CD4-positive, alpha-beta T cell treated with Interleukin-12 subunit alpha and Interleukin-12 subunit beta, for 1 hour (primary cell): Measurements from ENCODE around the gene SECTM1.

Experiments
- DNase-seq: peaks from one replicate; pipeline ENCODE4 v3.0.0-alpha.2; 2020

Gene SECTM1

GRCh38 chr17:82327289-82327688 is 6.3 kb downstream of the SECTM1 start:
- DNase-seq, result no peak

- DNase-seq, result no peak
Measured at GRCh38 chr17:82325286-82326180, 8.0 kb downstream of the SECTM1 start.

GRCh38 chr17:82324566-82325285 is 8.8 kb downstream of the SECTM1 start:
- no peak for DNase-seq

GRCh38 chr17:82323514-82324234 is 9.9 kb downstream of the SECTM1 start:
- DNase-seq, result no peak

GRCh38 chr17:82322526-82323453 is 10.8 kb downstream of the SECTM1 start:
- DNase-seq, result no peak

GRCh38 chr17:82321947-82322466 is 11.6 kb downstream of the SECTM1 start:
- no peak for DNase-seq

- peak; percentile 83 for DNase-seq
Measured at GRCh38 chr17:82320956-82321927, 12.3 kb downstream of the SECTM1 start.

- DNase-seq, result no peak
Measured at GRCh38 chr17:82320140-82320840, 13.3 kb downstream of the SECTM1 start.

GRCh38 chr17:82319619-82320062 is 13.9 kb downstream of the SECTM1 start:
- DNase-seq, result no peak

- DNase-seq, result no peak
Measured at GRCh38 chr17:82318772-82319606, 14.6 kb downstream of the SECTM1 start.

GRCh38 chr17:82318169-82318498 is 15.4 kb downstream of the SECTM1 start:
- no peak for DNase-seq

- DNase-seq, result peak; percentile 74
Measured at GRCh38 chr17:82317394-82318168, 16.0 kb downstream of the SECTM1 start, which contains the start of gene CD7. Gene CD7 (minus strand): TSS chr17:82317608. CDS start chr17:82317495, 113 bp downstream.

GRCh38 chr17:82316651-82317393 is 16.7 kb downstream of the SECTM1 start:
- DNase-seq, result no peak

GRCh38 chr17:82315703-82316358 is 17.7 kb downstream of the SECTM1 start:
- DNase-seq, result peak; percentile 54

- no peak for DNase-seq
Measured at GRCh38 chr17:82314727-82315605, 18.6 kb downstream of the SECTM1 start.
